IPS DF 6.9 (cell line): ENCODE measurements around the gene ZYG11B.
"Not testable (repeated sequence)": the region's sequence is repeated elsewhere in the genome, so short reads cannot be mapped to it uniquely, and the experiment has no call there.

Source experiments
- DNase-seq: peaks from one replicate; pipeline ENCODE4 v3.0.0-alpha.2; 2013; ENCODE audit warnings: low read depth, low spot score
- H3K27ac ChIP-seq: one replicate; pipeline ENCODE4 v1.5.1; 2013; ENCODE audit warnings: low read length, control low read depth
- H3K27me3 ChIP-seq: 2 replicates; pipeline ENCODE4 v1.6.1; 2013; ENCODE audit warnings: mild to moderate bottlenecking, low read length; ENCODE audit not compliant: control insufficient read depth, insufficient read depth
- H3K36me3 ChIP-seq: 2 replicates; pipeline ENCODE4 v1.6.1; 2013; ENCODE audit warnings: low read length; ENCODE audit not compliant: control insufficient read depth, insufficient read depth
- H3K4me1 ChIP-seq: 2 replicates; pipeline ENCODE4 v1.6.1; 2013; ENCODE audit warnings: low read length; ENCODE audit not compliant: control insufficient read depth, insufficient read depth
- H3K4me3 ChIP-seq: 2 replicates; pipeline ENCODE4 v1.5.1; 2013; ENCODE audit warnings: mild to moderate bottlenecking, low read length
- H3K9me3 ChIP-seq: 2 replicates; pipeline ENCODE4 v1.6.1; 2013; ENCODE audit warnings: low read length, inconsistent platforms; ENCODE audit not compliant: control insufficient read depth, insufficient read depth
- WGBS: extraction: QIAGEN DNeasy Blood & Tissue Kit; methylation state at CpG from one replicate; pipeline ENCODE4 v1.1.7; 2013; ENCODE audit warnings: mixed read lengths, missing lambda C conversion rate; ENCODE audit not compliant: insufficient read length, insufficient coverage; 5-methylcytosine and 5-hydroxymethylcytosine counted together

ZYG11B gene

GRCh38 chr1:52848423-52848822, 122.2 kb downstream of the ZYG11B start:
- no peak overlapping the region for H3K27ac ChIP-seq
- no peaks in the 10 kb centered on the region for H3K4me1 ChIP-seq
- no peaks in the 10 kb centered on the region for H3K9me3 ChIP-seq
- no peak overlapping the region for H3K4me3 ChIP-seq
- DNase-seq = no peak
- WGBS = no CpG with 5 or more reads among the region's 5 CpGs
- H3K27me3 ChIP-seq = no peaks in the 10 kb centered on the region; the same call in 1 of the 2 replicates
- H3K36me3 ChIP-seq = no peaks in the 10 kb centered on the region

GRCh38 chr1:52850951-52851350, 124.7 kb downstream of the ZYG11B start:
- no peak overlapping the region for H3K27ac ChIP-seq
- DNase-seq = no peak
- WGBS = no CpG with 5 or more reads among the region's 4 CpGs
- H3K4me3 ChIP-seq = no peak overlapping the region
- H3K9me3 ChIP-seq = no peaks in the 10 kb centered on the region
- no peaks in the 10 kb centered on the region for H3K27me3 ChIP-seq
- no peaks in the 10 kb centered on the region for H3K4me1 ChIP-seq
- no peaks in the 10 kb centered on the region for H3K36me3 ChIP-seq

GRCh38 chr1:52852854-52853253, 126.6 kb downstream of the ZYG11B start:
- no peak overlapping the region for H3K4me3 ChIP-seq
- no CpG with 5 or more reads among the region's 2 CpGs for WGBS
- no peaks in the 10 kb centered on the region for H3K36me3 ChIP-seq
- no peak for DNase-seq
- no peaks in the 10 kb centered on the region for H3K27me3 ChIP-seq
- no peaks in the 10 kb centered on the region for H3K9me3 ChIP-seq
- H3K4me1 ChIP-seq = no peaks in the 10 kb centered on the region
- no peak overlapping the region for H3K27ac ChIP-seq

GRCh38 chr1:52855584-52855983, 129.3 kb downstream of the ZYG11B start:
- Histone ChIP-seq H3K27ac (no peak overlapping the region), H3K36me3 (no peaks in the 10 kb centered on the region), H3K9me3 (no peaks in the 10 kb centered on the region), H3K4me3 (no peak overlapping the region), H3K27me3 (no peaks in the 10 kb centered on the region), H3K4me1 (no peaks in the 10 kb centered on the region)
- no peak for DNase-seq
- no CpG with 5 or more reads among the region's 4 CpGs for WGBS

- Histone ChIP-seq H3K4me3 (no peak overlapping the region), H3K27ac (no peak overlapping the region), H3K4me1 (no peaks in the 10 kb centered on the region), H3K36me3 (no peaks in the 10 kb centered on the region), H3K27me3 (no peaks in the 10 kb centered on the region), H3K9me3 (no peaks in the 10 kb centered on the region)
- WGBS = no CpG with 5 or more reads among the region's 4 CpGs
- DNase-seq = no peak
Observed at GRCh38 chr1:52856026-52856425, 129.8 kb downstream of the ZYG11B start.

GRCh38 chr1:52857443-52857842, 131.2 kb downstream of the ZYG11B start:
- no CpG with 5 or more reads among the region's 4 CpGs for WGBS
- Histone ChIP-seq H3K36me3 (no peaks in the 10 kb centered on the region), H3K27ac (no peak overlapping the region), H3K27me3 (no peaks in the 10 kb centered on the region), H3K9me3 (no peaks in the 10 kb centered on the region), H3K4me1 (no peaks in the 10 kb centered on the region), H3K4me3 (no peak overlapping the region)
- no peak for DNase-seq

GRCh38 chr1:52862666-52863458, 136.6 kb downstream of the ZYG11B start:
- no peaks in the 10 kb centered on the region for H3K4me1 ChIP-seq
- WGBS = no CpG with 5 or more reads among the region's 2 CpGs

GRCh38 chr1:52867087-52867863, 141.0 kb downstream of the ZYG11B start:
- DNase-seq = no peak
- Histone ChIP-seq H3K4me1 (no peaks in the 10 kb centered on the region), H3K4me3 (no peak overlapping the region), H3K9me3 (no peaks in the 10 kb centered on the region), H3K36me3 (no peaks in the 10 kb centered on the region), H3K27ac (no peak overlapping the region), H3K27me3 (no peaks in the 10 kb centered on the region)
- no CpG with 5 or more reads among the region's 2 CpGs for WGBS

More at GRCh38 chr1:52862666-52863458, 136.6 kb downstream of the ZYG11B start:
- no peak for DNase-seq
- no peak overlapping the region for H3K4me3 ChIP-seq
- H3K27ac ChIP-seq = no peak overlapping the region
- no peaks in the 10 kb centered on the region for H3K27me3 ChIP-seq
- H3K36me3 ChIP-seq = no peaks in the 10 kb centered on the region
- H3K9me3 ChIP-seq = no peaks in the 10 kb centered on the region

- not testable (repeated sequence) for H3K9me3 ChIP-seq, DNase-seq, H3K4me1 ChIP-seq, H3K27ac ChIP-seq, H3K36me3 ChIP-seq, H3K27me3 ChIP-seq, H3K4me3 ChIP-seq
- no CpG with 5 or more reads among the region's 29 CpGs for WGBS
Observed at GRCh38 chr1:52869727-52870126, 143.5 kb downstream of the ZYG11B start.

- WGBS = no CpG with 5 or more reads among the region's 2 CpGs
- Histone ChIP-seq H3K36me3 (no peaks in the 10 kb centered on the region), H3K4me3 (no peak overlapping the region), H3K27ac (no peak overlapping the region), H3K4me1 (peaks cover 1% of the 10 kb centered on the region; the same call in 1 of the 2 replicates), H3K9me3 (no peaks in the 10 kb centered on the region), H3K27me3 (no peaks in the 10 kb centered on the region)
- DNase-seq = no peak
Observed at GRCh38 chr1:52876843-52877242, 150.6 kb downstream of the ZYG11B start.
